ENCODE data around the gene ACTRT3. TPM values are rescaled to one million over a fixed set of nuclear protein-coding genes. Genes with fewer than 3 reads are reported as not detected.

ACTRT3 gene
- total and polyA plus RNA-seq, 4 donors = 1.3 to 2.3 (median 1.5) TPM

DNA sequence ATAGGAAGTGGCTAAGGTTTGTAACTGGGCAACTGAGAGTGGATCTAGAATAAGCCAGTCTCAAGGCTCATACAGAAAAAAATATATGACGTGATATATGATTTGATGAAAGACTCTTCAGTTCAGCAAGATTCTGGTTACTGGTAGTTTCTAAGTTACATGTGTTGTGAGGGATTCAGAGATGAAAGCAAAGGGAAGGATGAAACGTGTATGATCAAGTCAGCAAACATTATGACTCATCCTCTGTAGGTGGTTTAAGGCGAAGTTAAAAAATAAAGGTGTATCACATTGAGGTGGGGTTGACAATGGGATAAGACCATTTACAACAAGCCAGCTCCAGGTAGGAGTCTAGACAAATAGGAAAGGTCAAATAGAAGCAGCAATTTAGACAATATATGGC is 20.7 kb downstream of the ACTRT3 start:
- DNase-seq (ENCODE audit: low spot score) = no peak
- WGBS = 68% methylated on average over 3 of the region's 3 CpGs
- H3K36me3 ChIP-seq (ENCODE audit: control insufficient read depth in 4 of 4, insufficient read depth in 3 of 4, low read depth in 1 of 4, low read length in 3 of 4) = no peaks in the 10 kb centered on the region
- H3K4me1 ChIP-seq (ENCODE audit: control insufficient read depth in 4 of 4, insufficient read depth in 4 of 4, low read length in 3 of 4) = no peaks in the 10 kb centered on the region
- no peaks in the 10 kb centered on the region for H3K9me3 ChIP-seq (ENCODE audit: control insufficient read depth in 4 of 4, low read length in 3 of 4)
- no peak overlapping the region for H3K9ac ChIP-seq (ENCODE audit: low read depth in 1 of 2, low read length in 2 of 2)
- TF ChIP-seq, protein P1, sequence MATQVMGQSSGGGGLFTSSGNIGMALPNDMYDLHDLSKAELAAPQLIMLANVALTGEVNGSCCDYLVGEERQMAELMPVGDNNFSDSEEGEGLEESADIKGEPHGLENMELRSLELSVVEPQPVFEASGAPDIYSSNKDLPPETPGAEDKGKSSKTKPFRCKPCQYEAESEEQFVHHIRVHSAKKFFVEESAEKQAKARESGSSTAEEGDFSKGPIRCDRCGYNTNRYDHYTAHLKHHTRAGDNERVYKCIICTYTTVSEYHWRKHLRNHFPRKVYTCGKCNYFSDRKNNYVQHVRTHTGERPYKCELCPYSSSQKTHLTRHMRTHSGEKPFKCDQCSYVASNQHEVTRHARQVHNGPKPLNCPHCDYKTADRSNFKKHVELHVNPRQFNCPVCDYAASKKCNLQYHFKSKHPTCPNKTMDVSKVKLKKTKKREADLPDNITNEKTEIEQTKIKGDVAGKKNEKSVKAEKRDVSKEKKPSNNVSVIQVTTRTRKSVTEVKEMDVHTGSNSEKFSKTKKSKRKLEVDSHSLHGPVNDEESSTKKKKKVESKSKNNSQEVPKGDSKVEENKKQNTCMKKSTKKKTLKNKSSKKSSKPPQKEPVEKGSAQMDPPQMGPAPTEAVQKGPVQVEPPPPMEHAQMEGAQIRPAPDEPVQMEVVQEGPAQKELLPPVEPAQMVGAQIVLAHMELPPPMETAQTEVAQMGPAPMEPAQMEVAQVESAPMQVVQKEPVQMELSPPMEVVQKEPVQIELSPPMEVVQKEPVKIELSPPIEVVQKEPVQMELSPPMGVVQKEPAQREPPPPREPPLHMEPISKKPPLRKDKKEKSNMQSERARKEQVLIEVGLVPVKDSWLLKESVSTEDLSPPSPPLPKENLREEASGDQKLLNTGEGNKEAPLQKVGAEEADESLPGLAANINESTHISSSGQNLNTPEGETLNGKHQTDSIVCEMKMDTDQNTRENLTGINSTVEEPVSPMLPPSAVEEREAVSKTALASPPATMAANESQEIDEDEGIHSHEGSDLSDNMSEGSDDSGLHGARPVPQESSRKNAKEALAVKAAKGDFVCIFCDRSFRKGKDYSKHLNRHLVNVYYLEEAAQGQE (IDR thresholded peaks at IDR 0.05) = no peak
- no peak for TF ChIP-seq RAD21 (IDR thresholded peaks at IDR 0.05)
- TF ChIP-seq RXRA (IDR thresholded peaks at IDR 0.05) = no peak
- TF ChIP-seq, protein P2, sequence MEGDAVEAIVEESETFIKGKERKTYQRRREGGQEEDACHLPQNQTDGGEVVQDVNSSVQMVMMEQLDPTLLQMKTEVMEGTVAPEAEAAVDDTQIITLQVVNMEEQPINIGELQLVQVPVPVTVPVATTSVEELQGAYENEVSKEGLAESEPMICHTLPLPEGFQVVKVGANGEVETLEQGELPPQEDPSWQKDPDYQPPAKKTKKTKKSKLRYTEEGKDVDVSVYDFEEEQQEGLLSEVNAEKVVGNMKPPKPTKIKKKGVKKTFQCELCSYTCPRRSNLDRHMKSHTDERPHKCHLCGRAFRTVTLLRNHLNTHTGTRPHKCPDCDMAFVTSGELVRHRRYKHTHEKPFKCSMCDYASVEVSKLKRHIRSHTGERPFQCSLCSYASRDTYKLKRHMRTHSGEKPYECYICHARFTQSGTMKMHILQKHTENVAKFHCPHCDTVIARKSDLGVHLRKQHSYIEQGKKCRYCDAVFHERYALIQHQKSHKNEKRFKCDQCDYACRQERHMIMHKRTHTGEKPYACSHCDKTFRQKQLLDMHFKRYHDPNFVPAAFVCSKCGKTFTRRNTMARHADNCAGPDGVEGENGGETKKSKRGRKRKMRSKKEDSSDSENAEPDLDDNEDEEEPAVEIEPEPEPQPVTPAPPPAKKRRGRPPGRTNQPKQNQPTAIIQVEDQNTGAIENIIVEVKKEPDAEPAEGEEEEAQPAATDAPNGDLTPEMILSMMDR (IDR thresholded peaks at IDR 0.05; ENCODE audit: low read depth, low read length, missing input control) = no peak
- TF ChIP-seq, protein P3, sequence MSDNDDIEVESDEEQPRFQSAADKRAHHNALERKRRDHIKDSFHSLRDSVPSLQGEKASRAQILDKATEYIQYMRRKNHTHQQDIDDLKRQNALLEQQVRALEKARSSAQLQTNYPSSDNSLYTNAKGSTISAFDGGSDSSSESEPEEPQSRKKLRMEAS (IDR thresholded peaks at IDR 0.05) = no peak
- no peak for TF ChIP-seq HNF4A (conservative IDR thresholded peaks at IDR 0.05)
- TF ChIP-seq, protein P4, sequence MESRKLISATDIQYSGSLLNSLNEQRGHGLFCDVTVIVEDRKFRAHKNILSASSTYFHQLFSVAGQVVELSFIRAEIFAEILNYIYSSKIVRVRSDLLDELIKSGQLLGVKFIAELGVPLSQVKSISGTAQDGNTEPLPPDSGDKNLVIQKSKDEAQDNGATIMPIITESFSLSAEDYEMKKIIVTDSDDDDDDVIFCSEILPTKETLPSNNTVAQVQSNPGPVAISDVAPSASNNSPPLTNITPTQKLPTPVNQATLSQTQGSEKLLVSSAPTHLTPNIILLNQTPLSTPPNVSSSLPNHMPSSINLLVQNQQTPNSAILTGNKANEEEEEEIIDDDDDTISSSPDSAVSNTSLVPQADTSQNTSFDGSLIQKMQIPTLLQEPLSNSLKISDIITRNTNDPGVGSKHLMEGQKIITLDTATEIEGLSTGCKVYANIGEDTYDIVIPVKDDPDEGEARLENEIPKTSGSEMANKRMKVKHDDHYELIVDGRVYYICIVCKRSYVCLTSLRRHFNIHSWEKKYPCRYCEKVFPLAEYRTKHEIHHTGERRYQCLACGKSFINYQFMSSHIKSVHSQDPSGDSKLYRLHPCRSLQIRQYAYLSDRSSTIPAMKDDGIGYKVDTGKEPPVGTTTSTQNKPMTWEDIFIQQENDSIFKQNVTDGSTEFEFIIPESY (IDR thresholded peaks at IDR 0.05) = no peak
- TF ChIP-seq GABPA (IDR thresholded peaks at IDR 0.05 in 1 of 2, conservative IDR thresholded peaks at IDR 0.05 in 1 of 2) = no peak
- TF ChIP-seq HNF4G (IDR thresholded peaks at IDR 0.05) = no peak
- TF ChIP-seq, protein P5, sequence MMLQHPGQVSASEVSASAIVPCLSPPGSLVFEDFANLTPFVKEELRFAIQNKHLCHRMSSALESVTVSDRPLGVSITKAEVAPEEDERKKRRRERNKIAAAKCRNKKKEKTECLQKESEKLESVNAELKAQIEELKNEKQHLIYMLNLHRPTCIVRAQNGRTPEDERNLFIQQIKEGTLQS (IDR thresholded peaks at IDR 0.05) = no peak
- no peak overlapping the region for H3K4me3 ChIP-seq (ENCODE audit: low read depth in 1 of 3, low read length in 3 of 3)
- no peak overlapping the region for H3K27ac ChIP-seq (ENCODE audit: low read depth in 1 of 2, low read length in 2 of 2)
- H3K27me3 ChIP-seq (ENCODE audit: control insufficient read depth in 4 of 4, insufficient read depth in 4 of 4, low read length in 3 of 4) = peaks cover 0 to 5% (median 0%) of the 10 kb centered on the region in 4 donors

DNA sequence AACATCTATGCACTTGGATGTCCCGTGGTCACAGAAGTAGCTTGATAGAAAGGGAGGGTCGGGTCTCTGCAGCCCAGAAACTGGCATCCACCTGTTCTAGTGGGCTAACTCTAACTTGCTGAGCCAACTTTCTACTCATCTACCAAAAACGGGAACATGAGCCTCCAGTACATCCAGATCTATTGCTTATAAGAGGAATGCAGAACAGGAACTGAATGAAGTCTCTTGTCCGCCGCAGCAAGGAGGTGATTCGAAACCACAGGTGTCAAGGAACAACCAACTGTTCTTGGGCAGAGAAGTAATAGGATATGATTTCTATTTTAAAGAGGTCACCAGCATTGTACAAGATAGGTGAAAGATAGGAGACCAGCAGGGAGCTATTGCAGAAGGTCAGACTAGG is 22.4 kb downstream of the ACTRT3 start:
- WGBS = 62% methylated on average over 6 of the region's 6 CpGs

More for the DNA sequence above, 22.4 kb downstream of the ACTRT3 start:
- DNase-seq (ENCODE audit: low spot score) = no peak
- no peaks in the 10 kb centered on the region for H3K36me3 ChIP-seq (ENCODE audit: control insufficient read depth in 4 of 4, insufficient read depth in 3 of 4, low read depth in 1 of 4, low read length in 3 of 4)
- H3K27me3 ChIP-seq (ENCODE audit: control insufficient read depth in 4 of 4, insufficient read depth in 4 of 4, low read length in 3 of 4) = peaks cover 0 to 5% (median 0%) of the 10 kb centered on the region in 4 donors
- H3K9ac ChIP-seq (ENCODE audit: low read depth in 1 of 2, low read length in 2 of 2) = no peak overlapping the region
- no peak overlapping the region for H3K27ac ChIP-seq (ENCODE audit: low read depth in 1 of 2, low read length in 2 of 2)
- no peak overlapping the region for H3K4me3 ChIP-seq (ENCODE audit: low read depth in 1 of 3, low read length in 3 of 3)
- no peaks in the 10 kb centered on the region for H3K4me1 ChIP-seq (ENCODE audit: control insufficient read depth in 4 of 4, insufficient read depth in 4 of 4, low read length in 3 of 4)
- H3K9me3 ChIP-seq (ENCODE audit: control insufficient read depth in 4 of 4, low read length in 3 of 4) = no peaks in the 10 kb centered on the region
- no peak for TF ChIP-seq JUND (IDR thresholded peaks at IDR 0.05)
